ENCODE results near the gene LIN54.
A peak's percentile ranks its signal among the peaks of the same experiment; 100 is the strongest.

DNA sequence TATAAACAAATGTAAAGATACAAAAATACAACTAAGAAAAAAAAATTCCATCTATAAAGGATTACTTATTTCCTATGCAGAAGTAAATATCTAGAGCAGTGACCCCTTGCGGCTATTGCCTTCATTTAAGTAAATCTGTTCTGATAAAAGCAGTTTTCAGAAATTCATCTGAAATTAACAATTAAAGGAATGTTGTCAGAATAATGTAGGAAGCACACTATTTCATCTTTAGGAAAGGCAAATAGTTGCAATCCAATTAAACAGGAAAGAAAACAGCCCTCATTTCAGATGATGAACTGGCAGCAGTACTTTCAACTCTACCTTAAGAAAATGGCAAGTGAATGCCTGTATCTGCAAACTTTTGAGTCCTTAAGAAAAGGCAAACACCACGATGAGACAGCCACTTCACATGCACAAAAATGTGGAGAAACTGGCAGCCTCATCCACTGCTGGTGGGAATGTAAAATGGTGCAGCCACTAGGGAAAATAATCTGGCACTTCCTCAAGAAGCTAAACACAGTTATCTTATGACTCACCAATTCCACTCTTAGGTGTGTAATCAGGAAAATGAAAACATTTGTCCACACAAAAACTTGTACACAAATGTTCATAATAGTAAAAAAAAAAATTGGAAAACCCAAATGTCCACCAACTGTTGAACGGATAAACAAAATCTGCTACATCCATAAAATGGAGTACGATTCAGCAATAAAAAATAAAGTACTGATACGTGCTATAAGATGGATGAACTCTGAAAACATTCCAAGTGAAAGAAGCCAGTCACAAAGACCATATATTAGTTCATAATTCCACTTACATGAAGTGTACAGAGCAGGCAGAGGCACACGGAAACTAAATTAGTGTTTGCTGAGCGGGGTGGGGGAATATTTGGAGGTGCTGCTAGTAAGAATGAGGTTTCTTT lies 112.0 kb downstream of the LIN54 start:
- TF ChIP-seq, protein P1, sequence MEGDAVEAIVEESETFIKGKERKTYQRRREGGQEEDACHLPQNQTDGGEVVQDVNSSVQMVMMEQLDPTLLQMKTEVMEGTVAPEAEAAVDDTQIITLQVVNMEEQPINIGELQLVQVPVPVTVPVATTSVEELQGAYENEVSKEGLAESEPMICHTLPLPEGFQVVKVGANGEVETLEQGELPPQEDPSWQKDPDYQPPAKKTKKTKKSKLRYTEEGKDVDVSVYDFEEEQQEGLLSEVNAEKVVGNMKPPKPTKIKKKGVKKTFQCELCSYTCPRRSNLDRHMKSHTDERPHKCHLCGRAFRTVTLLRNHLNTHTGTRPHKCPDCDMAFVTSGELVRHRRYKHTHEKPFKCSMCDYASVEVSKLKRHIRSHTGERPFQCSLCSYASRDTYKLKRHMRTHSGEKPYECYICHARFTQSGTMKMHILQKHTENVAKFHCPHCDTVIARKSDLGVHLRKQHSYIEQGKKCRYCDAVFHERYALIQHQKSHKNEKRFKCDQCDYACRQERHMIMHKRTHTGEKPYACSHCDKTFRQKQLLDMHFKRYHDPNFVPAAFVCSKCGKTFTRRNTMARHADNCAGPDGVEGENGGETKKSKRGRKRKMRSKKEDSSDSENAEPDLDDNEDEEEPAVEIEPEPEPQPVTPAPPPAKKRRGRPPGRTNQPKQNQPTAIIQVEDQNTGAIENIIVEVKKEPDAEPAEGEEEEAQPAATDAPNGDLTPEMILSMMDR (IDR thresholded peaks at IDR 0.05), result peak in 4 of 6 experiments; percentile 19 to 52 (median 49)
- no peak for TF ChIP-seq POLR2A (IDR thresholded peaks at IDR 0.05)
